A673 (cell line): ENCODE measurements around the gene CPED1.

Experiments
- EZH2 ChIP-seq: fragments of 200-600 bp; sonication (generic); IDR thresholded peaks from 2 replicates; pipeline ENCODE4 v1.6.1; 2017; ENCODE audit warnings: borderline replicate concordance, low read depth, mild to moderate bottlenecking, mixed read lengths, antibody characterized with exemption, low read length; ENCODE audit not compliant: poor library complexity, severe bottlenecking
- TF ChIP-seq, protein P1 (sequence below): fragments of 300-800, 200-600 bp; sonication (generic); conservative IDR thresholded peaks from 2 replicates; pipeline ENCODE4 v1.5.1; 2017; ENCODE audit warnings: low read depth, mild to moderate bottlenecking, antibody characterized with exemption, low read length, moderate library complexity, mixed read lengths

DNA sequence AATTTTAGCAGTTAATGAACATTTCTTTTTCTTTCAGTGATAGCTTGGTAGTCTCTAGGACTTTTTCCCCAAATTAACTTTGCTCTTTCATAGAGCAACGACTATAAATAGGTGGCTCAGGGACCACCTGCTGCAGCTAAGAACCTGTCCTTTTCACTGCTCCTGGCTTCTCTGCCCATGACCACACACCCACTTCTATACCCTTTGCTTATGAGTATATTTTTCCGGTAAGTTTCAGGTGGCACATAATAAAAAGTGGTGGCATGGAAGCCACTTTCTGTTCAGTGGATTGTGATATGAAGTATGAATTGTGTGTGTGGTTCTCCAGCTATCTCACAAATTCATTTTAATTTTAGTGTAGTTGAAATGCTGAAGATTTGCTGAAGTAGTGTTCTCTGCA is 36.7 kb upstream of the CPED1 start:
- TF ChIP-seq EZH2: no peak
- TF ChIP-seq, protein P1, sequence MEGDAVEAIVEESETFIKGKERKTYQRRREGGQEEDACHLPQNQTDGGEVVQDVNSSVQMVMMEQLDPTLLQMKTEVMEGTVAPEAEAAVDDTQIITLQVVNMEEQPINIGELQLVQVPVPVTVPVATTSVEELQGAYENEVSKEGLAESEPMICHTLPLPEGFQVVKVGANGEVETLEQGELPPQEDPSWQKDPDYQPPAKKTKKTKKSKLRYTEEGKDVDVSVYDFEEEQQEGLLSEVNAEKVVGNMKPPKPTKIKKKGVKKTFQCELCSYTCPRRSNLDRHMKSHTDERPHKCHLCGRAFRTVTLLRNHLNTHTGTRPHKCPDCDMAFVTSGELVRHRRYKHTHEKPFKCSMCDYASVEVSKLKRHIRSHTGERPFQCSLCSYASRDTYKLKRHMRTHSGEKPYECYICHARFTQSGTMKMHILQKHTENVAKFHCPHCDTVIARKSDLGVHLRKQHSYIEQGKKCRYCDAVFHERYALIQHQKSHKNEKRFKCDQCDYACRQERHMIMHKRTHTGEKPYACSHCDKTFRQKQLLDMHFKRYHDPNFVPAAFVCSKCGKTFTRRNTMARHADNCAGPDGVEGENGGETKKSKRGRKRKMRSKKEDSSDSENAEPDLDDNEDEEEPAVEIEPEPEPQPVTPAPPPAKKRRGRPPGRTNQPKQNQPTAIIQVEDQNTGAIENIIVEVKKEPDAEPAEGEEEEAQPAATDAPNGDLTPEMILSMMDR: no peak
